ENCODE measurements around the gene FOXO6. TPM values are rescaled to one million over a fixed set of nuclear protein-coding genes. Genes with fewer than 3 reads are reported as not detected.
"Not testable (repeated sequence)": the region's sequence is repeated elsewhere in the genome, so short reads cannot be mapped to it uniquely, and the experiment has no call there.

The FOXO6 gene
- total RNA-seq, 1 experiment from 2014 or later: 0.23 TPM

GRCh38 chr1:41328780-41329640 is 32.2 kb upstream of the FOXO6 start:
- DNase-seq (ENCODE audit: low read depth): no peak

DNA sequence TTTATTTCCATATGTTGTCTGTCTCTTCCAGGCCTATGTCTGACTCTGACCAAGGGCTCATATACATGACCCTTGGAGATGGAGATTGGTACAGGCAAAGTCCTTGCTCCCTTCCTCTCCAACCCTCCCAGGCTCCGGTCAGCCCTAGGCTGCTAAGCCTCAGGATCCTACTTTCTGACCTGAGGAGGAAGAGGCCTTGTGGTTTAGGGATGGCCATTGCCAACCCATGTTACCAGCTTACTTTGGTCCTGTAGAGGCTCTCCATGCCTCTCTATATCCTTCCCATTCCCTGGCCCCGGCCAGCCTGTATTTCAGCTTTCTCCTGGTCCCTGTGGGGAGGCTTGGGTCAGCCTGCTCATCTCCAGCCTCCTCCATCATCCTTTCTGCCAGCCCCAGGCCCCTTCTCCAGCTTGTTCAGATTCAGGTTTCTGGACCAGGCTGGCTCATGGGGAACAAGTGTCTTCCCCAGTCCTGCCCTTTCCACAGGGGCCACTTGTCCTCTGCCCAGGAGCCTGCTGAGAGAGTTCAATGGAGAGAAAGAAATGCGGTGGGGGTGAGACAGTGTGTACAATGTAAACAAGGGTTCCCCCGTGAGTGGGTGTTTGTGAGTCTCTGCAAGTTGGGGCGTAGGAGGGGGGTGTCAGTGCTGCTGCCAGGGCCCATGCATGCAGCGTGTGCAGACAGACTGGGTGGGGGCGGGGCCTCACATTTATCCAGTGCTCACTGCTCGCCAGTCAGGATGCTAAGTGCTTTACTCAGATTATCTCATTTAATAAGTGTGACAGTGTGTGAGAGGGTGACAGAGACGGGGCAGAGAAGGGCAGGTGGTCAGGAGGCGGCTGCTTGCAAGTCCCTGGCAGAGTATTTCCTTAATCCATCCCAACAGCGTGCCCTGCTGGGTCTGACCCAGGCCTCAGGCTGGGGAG is 31.3 kb upstream of the FOXO6 start:
- DNase-seq (ENCODE audit: low read depth): no peak

DNA sequence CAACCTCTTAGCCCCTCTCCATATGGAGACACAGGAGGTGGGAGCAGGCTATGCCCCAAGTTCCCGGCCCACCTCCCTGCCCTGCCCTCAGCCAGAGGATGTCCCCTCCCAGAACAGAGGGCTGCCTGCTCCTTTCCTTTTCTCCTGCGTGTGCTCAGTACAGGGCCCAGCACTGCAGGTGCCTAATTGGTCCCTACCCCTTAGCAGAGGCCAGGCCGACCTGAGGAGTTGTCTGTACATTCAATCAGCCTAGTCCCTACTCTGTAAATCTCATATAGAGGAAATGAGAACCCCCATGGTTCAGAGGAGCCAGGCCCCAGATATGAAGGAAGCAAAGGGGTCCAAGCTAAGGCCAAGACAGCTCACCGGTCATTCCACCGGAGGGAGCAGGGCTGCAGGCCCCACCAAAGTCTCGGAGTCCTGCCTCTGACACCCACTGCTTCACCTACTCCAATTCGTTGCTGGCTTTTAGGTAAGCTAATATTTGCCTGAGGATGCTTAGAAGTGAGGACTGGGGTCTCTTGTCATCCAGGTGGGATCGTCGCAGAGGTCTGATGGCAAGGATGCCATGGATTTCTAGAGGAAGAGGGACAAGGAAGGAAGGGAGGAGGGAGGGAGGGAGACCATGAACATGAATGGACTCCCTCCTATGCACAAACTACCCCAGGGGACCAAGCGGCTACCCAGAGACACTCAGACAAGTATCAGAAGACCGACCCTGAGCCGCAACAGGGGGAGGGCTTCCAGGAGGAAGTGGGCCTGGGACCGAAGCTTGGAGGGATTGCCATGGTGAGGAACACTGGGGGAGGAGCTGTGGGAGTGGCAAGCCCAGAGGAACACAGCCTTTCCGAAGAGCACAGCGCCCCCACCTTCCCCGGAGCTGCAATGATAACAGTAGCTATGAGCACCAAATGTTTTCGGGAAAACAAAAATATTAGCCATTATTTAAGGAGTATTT is 30.4 kb upstream of the FOXO6 start:
- DNase-seq (ENCODE audit: low read depth): no peak

DNA sequence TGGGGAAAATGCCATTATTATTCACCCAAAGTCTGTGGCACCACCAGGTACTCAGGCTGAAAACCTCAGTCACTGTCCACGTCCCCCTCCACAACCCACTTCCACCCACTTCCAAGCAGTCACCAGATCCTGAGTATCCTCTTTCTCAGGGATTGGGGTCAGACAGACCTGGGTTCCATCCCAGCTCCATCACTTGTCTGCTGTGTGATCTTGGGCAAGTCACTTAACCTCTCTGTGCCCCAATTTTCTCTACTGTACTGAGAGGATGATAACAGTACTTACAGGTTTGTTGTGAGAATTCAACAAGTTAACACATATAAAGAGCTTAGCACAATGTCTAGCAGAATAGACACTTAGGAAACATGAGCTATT is 29.7 kb upstream of the FOXO6 start:
- no peak for DNase-seq (ENCODE audit: low read depth)

GRCh38 chr1:41332161-41332560 is 29.1 kb upstream of the FOXO6 start:
- DNase-seq (ENCODE audit: low read depth): not testable (repeated sequence)

- DNase-seq (ENCODE audit: low read depth): peak; percentile 75
These were observed 28.0 kb upstream of the FOXO6 start for GRCh38 chr1:41333146-41333784.

- DNase-seq (ENCODE audit: low read depth): no peak
These were observed 22.4 kb upstream of the FOXO6 start for GRCh38 chr1:41338820-41339219.

- DNase-seq (ENCODE audit: low read depth): no peak
These were observed 20.4 kb upstream of the FOXO6 start for GRCh38 chr1:41340655-41341364.

GRCh38 chr1:41341365-41341683 is 19.9 kb upstream of the FOXO6 start:
- no peak for DNase-seq (ENCODE audit: low read depth)

GRCh38 chr1:41341772-41342562 is 19.3 kb upstream of the FOXO6 start:
- no peak for DNase-seq (ENCODE audit: low read depth)

DNA sequence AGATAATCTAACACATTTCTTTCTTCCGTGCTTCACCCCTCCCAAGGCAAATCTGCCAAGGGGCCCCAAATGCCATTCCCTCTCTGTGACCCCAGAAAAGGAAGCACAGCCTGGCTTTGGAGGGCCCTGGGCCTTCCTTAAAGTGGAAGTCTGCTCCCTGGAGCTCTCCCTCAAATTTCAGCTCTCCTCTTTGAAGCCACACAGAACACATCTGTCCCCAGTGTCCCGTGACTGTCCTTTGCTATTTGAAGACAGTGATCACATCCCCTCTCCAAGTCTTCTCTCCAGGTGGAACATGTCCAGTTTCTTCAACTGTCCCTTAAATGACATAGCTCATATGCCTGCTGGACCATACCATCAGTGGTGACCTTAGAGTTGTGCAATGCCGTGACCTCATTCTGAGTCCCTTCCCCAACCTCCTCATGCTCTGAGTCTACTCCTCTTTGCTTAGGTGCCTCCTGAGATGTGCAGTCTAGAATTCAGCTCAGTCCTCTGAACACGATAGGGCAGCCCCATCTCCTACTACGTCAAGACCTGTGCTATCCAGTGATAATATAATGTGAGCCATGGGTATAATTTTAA is 18.4 kb upstream of the FOXO6 start:
- DNase-seq (ENCODE audit: low read depth): no peak

GRCh38 chr1:41343790-41344699 is 17.2 kb upstream of the FOXO6 start:
- DNase-seq (ENCODE audit: low read depth): no peak

DNA sequence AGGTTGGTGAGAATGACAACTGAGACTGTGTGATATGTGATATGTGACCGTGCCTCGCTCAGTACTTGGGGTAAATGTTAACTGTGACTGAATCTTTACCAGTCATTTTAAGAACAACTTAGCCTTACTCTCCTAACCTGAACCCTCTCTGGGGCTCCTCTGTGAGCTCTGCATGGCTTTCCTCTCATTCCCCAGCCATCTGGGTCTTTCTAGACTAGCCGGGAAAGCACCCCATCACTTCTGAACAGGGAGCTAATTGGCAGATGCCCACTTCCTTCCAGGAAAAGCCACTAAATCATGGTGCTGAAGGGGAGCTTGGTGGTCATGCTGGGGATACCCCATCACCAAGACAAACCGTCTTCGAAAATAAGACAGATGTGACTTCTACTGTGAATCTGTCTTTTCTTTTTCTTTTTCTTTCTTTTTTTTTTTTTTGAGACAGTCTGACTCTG is 16.5 kb upstream of the FOXO6 start:
- no peak for DNase-seq (ENCODE audit: low read depth)

DNA sequence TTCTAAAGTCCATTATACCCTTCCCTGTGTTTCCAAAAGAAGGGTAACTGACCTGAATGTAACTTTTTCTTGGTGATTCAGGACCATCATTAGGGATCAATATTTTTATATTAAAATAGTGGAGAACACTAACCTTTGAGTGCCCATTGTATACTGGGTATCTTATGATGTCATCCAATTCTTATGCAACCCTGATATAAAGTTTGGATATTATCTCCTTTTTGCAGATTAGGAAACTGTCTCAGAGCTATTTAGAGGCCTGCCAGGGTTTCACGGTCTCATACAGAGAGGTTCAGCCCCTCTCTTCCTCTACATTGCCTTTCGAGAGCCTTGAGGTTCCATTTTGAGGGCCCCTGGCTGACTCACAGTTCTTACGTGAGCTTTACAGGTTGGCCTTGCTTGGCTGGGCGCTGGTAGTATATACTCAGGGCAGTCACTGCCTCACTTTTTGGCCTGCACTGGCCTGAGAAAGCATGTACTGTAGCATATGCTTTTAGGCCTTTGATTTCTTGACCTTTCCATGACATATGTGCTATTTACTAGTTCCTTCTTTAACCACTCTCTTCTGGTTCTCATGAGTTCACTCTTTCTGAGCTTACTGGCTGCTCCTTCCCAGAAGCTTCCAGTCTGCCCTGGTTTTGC is 15.7 kb upstream of the FOXO6 start:
- no peak for DNase-seq (ENCODE audit: low read depth)

GRCh38 chr1:41347276-41347675 is 14.0 kb upstream of the FOXO6 start:
- DNase-seq (ENCODE audit: low read depth): peak; percentile 53

DNA sequence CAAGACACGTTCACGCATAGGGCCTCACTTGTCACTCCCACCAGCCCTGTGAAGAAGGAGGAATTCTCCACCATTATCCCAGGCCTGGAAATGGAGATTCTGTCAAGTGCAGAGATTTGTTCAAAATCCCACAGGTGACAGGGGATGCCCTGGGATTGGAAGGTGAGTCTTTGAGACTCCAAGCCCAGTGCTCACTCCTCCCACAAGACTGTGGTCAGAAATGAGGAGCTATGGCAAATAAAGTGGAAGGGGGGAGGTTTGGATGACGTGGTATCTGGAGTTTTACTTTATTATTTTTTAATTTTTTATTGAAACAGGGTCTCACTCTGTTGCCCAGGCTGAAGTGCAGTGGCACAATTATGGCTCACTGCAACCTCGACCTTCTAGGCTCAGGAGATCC is 12.8 kb upstream of the FOXO6 start:
- DNase-seq (ENCODE audit: low read depth): no peak

DNA sequence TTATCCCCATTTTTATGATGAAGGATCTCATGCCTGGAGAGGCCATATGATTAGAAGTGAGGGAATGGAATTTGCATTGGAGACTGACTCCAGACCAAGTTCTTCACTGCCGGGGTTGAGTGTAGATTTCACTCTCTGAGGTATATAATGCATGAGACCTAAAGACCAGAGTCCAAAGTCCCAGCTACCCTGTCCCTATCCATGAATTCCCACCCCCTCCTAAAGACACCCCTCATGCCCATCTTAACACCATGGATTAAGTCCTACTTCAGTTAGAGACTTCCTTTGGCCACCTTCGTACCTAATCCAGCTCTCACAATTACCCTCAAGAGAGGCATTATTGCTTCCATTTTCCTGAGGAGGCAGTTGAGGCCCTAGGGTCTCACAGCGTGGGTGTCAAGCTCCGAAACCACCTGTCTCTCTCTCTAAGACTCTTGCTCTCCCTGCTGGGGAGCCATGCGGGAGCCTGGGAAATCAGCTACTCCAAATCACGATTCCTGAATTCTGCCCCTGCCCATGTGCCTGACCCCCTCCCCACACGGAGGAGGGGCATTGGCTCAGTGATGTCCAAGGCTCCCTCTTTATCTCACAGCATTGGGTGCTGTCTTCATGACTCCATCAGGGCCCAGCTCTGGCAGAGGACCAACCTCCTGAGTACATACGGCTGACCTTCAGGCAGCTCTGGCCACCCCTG is 11.7 kb upstream of the FOXO6 start:
- no peak for DNase-seq (ENCODE audit: low read depth)
